Mesendoderm (in vitro differentiated cells): Measurements from ENCODE around the gene ZFPM1.

Experiments
- DNase-seq: peaks from one replicate; pipeline ENCODE4 v3.0.0; 2013
- H2AK5ac ChIP-seq: 2 replicates; pipeline ENCODE4 v1.6.1; 2013; ENCODE audit warnings: low read length, inconsistent platforms
- H2BK120ac ChIP-seq: 2 replicates; pipeline ENCODE4 v1.6.1; 2013; ENCODE audit warnings: low read depth, mild to moderate bottlenecking, low read length, moderate library complexity, mixed read lengths
- H2BK15ac ChIP-seq: replicated peaks from 2 replicates; pipeline ENCODE4 v1.6.1; 2013; ENCODE audit warnings: low read depth, mild to moderate bottlenecking, moderate library complexity
- H2BK5ac ChIP-seq: 2 replicates; pipeline ENCODE4 v1.6.1; 2013; ENCODE audit warnings: low read length, inconsistent platforms
- H3K18ac ChIP-seq: 2 replicates; pipeline ENCODE4 v1.6.1; 2013; ENCODE audit warnings: mild to moderate bottlenecking, low read length, mixed read lengths
- H3K23ac ChIP-seq: one replicate; pipeline ENCODE4 v1.6.1; 2013; ENCODE audit warnings: low read length
- H3K27ac ChIP-seq: 2 replicates; pipeline ENCODE4 v1.5.1; 2013; ENCODE audit warnings: low read depth, mild to moderate bottlenecking, inconsistent platforms, low read length, moderate library complexity
- H3K27me3 ChIP-seq: 2 replicates; pipeline ENCODE4 v1.6.1; 2013; ENCODE audit warnings: low read length, control low read depth, mild to moderate bottlenecking, inconsistent platforms; ENCODE audit not compliant: insufficient read depth, poor library complexity
- H3K36me3 ChIP-seq: 2 replicates; pipeline ENCODE4 v1.6.1; 2013; ENCODE audit warnings: low read length, inconsistent platforms; ENCODE audit not compliant: control insufficient read depth, insufficient read depth
- H3K4ac ChIP-seq: one replicate; pipeline ENCODE4 v1.6.1; 2013; ENCODE audit warnings: low read depth, mild to moderate bottlenecking, low read length, moderate library complexity
- H3K4me1 ChIP-seq: 2 replicates; pipeline ENCODE4 v1.6.1; 2013; ENCODE audit warnings: low read depth, low read length, inconsistent platforms; ENCODE audit not compliant: control insufficient read depth
- H3K4me2 ChIP-seq: 2 replicates; pipeline ENCODE4 v1.6.1; 2013; ENCODE audit warnings: low read length
- H3K4me3 ChIP-seq: 2 replicates; pipeline ENCODE4 v1.5.1; 2013; ENCODE audit warnings: mild to moderate bottlenecking, low read length
- H3K56ac ChIP-seq: one replicate; pipeline ENCODE4 v1.6.1; 2013; ENCODE audit warnings: low read length
- H3K79me1 ChIP-seq: 2 replicates; pipeline ENCODE4 v1.6.1; 2013; ENCODE audit warnings: low read length, inconsistent platforms
- H3K79me2 ChIP-seq: 2 replicates; pipeline ENCODE4 v1.6.1; 2013; ENCODE audit warnings: mild to moderate bottlenecking, low read length; ENCODE audit not compliant: control insufficient read depth, insufficient read depth
- H3K9ac ChIP-seq: 2 replicates; pipeline ENCODE4 v1.6.1; 2013; ENCODE audit warnings: low read length, inconsistent platforms
- H4K5ac ChIP-seq: one replicate; pipeline ENCODE4 v1.6.1; 2013; ENCODE audit warnings: low read length
- H4K8ac ChIP-seq: one replicate; pipeline ENCODE4 v1.6.1; 2013; ENCODE audit warnings: low read depth, mild to moderate bottlenecking, control low read depth, low read length, moderate library complexity
- WGBS: extraction: QIAGEN DNeasy Blood & Tissue Kit; methylation state at CpG from one replicate; pipeline ENCODE4 v1.1.7; 2013; ENCODE audit warnings: low lambda C conversion rate, missing lambda C conversion rate; ENCODE audit not compliant: insufficient coverage; ENCODE audit errors: extremely low coverage; 5-methylcytosine and 5-hydroxymethylcytosine counted together

The ZFPM1 gene

DNA sequence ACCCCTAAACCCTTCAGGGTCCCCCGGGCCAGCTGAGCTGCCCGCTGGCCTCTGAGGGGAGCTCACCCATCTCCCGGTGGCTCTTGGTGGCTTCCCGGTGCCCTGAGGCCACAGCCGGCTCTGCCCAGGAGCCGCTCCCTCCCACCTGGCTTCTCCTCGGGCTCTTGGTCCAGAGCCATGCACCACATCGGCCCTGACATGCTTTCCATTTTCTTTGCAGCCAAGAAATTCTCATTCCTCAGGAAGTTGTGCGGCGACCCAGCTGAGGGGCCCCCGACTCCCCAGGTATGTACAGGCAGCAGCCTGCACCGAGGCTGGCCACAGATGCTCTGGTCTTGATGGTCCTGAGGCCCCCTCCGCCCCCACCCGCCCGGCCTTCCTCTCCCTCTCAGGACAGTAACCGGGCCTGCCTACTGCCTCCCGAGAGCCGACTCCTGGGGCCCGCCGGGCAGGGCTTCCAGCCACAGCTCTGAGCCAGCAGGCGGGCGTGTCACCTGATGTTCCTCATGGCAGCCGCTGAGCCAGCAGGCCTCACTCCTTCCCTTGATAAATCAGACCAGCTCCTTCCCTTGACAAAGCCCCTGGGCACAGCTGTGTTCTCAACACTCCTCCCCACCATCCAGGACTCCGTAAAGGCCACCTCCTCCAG lies 28.4 kb upstream of the ZFPM1 start:
- Histone ChIP-seq H3K4ac (no peak overlapping the region), H3K36me3 (no peaks in the 10 kb centered on the region), H2BK15ac (no peak overlapping the region), H3K79me1 (no peaks in the 10 kb centered on the region), H3K27ac (no peak overlapping the region), H3K4me2 (no peak overlapping the region), H4K5ac (no peak overlapping the region), H3K9ac (no peak overlapping the region), H3K18ac (no peak overlapping the region), H3K27me3 (no peaks in the 10 kb centered on the region), H2BK120ac (no peak overlapping the region), H3K56ac (no peak overlapping the region), H3K4me1 (no peaks in the 10 kb centered on the region), H3K4me3 (no peak overlapping the region), H4K8ac (no peak overlapping the region), H3K79me2 (no peaks in the 10 kb centered on the region), H2BK5ac (no peak overlapping the region), H3K23ac (no peak overlapping the region), H2AK5ac (no peak overlapping the region)
- no CpG with 5 or more reads among the region's 24 CpGs for WGBS
- DNase-seq = no peak

DNA sequence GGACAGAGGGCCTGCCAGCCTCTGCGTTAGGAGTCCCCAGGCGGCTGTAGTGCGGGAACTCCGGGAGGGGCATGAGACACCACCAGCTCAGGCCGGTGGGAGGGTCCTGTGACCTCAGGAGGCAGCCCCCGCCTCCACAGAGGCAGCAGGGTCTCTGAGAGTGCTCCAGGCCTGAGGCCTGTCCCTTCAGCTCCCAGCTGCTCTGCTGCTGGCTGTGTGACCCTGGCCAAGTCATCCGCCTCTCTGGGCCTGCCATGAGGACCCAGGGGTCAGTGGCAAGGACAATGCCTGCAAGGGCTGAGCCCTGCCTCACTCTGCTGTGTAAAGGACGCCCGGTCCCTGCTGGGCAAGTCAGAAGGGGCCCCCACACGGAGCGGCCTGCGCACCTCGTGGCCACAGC lies 27.1 kb upstream of the ZFPM1 start:
- Histone ChIP-seq H3K79me1 (no peaks in the 10 kb centered on the region), H3K4me2 (no peak overlapping the region), H3K18ac (no peak overlapping the region), H2AK5ac (no peak overlapping the region), H3K27ac (no peak overlapping the region), H3K4ac (no peak overlapping the region), H2BK120ac (no peak overlapping the region), H2BK5ac (no peak overlapping the region), H3K4me3 (no peak overlapping the region), H4K8ac (no peak overlapping the region), H3K79me2 (no peaks in the 10 kb centered on the region), H3K4me1 (no peaks in the 10 kb centered on the region), H4K5ac (no peak overlapping the region), H3K9ac (no peak overlapping the region), H3K36me3 (no peaks in the 10 kb centered on the region), H2BK15ac (no peak overlapping the region), H3K27me3 (no peaks in the 10 kb centered on the region), H3K56ac (no peak overlapping the region), H3K23ac (no peak overlapping the region)
- no CpG with 5 or more reads among the region's 13 CpGs for WGBS
- no peak for DNase-seq

DNA sequence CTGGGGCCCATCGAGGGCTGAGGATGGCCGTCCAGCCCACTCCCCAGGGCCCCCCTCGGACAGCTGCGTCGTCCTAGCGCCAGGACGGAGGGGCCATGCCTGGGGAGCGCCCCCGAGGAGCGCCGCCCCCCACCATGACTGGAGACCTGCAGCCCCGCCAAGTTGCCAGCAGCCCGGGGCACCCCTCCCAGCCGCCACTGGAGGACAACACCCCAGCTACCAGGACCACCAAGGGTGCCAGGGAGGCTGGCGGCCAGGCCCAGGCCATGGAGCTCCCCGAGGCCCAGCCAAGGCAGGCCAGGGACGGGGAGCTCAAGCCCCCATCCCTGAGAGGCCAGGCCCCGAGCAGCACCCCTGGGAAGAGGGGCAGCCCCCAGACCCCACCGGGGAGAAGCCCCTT lies 25.7 kb upstream of the ZFPM1 start:
- H3K79me2 ChIP-seq = no peaks in the 10 kb centered on the region

DNA sequence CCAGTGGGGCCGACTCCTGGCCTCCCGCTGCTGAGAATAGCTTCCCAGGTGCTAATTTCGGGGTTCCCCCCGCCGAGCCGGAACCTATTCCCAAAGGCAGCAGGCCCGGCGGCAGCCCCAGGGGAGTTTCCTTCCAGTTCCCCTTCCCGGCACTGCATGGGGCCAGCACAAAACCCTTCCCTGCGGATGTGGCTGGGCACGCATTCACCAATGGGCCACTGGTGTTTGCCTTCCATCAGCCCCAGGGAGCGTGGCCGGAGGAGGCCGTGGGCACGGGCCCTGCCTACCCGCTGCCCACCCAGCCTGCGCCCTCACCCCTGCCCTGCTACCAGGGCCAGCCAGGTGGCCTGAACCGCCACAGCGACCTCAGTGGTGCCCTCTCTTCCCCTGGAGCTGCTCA lies 24.9 kb upstream of the ZFPM1 start:
- Histone ChIP-seq H3K23ac (no peak overlapping the region), H3K4me3 (no peak overlapping the region), H4K5ac (no peak overlapping the region), H3K27me3 (no peaks in the 10 kb centered on the region), H3K4me2 (no peak overlapping the region), H3K27ac (no peak overlapping the region), H2BK15ac (no peak overlapping the region), H3K79me1 (no peaks in the 10 kb centered on the region), H3K56ac (no peak overlapping the region), H2BK120ac (no peak overlapping the region), H3K4ac (no peak overlapping the region), H4K8ac (no peak overlapping the region), H3K9ac (no peak overlapping the region), H3K4me1 (no peaks in the 10 kb centered on the region), H3K36me3 (no peaks in the 10 kb centered on the region), H2BK5ac (no peak overlapping the region), H3K79me2 (no peaks in the 10 kb centered on the region), H2AK5ac (no peak overlapping the region), H3K18ac (no peak overlapping the region)
- WGBS = no CpG with 5 or more reads among the region's 19 CpGs
- no peak for DNase-seq

More for the DNA sequence above, 25.7 kb upstream of the ZFPM1 start:
- Histone ChIP-seq H3K4ac (no peak overlapping the region), H3K23ac (no peak overlapping the region), H3K27me3 (no peaks in the 10 kb centered on the region), H3K4me2 (no peak overlapping the region), H3K56ac (no peak overlapping the region), H2BK120ac (no peak overlapping the region), H4K8ac (no peak overlapping the region), H2AK5ac (no peak overlapping the region), H2BK5ac (no peak overlapping the region), H3K79me1 (no peaks in the 10 kb centered on the region), H2BK15ac (no peak overlapping the region), H3K27ac (no peak overlapping the region), H3K9ac (no peak overlapping the region), H3K36me3 (no peaks in the 10 kb centered on the region), H3K18ac (no peak overlapping the region), H3K4me3 (no peak overlapping the region), H4K5ac (no peak overlapping the region), H3K4me1 (no peaks in the 10 kb centered on the region)
- no CpG with 5 or more reads among the region's 19 CpGs for WGBS
- DNase-seq = no peak

DNA sequence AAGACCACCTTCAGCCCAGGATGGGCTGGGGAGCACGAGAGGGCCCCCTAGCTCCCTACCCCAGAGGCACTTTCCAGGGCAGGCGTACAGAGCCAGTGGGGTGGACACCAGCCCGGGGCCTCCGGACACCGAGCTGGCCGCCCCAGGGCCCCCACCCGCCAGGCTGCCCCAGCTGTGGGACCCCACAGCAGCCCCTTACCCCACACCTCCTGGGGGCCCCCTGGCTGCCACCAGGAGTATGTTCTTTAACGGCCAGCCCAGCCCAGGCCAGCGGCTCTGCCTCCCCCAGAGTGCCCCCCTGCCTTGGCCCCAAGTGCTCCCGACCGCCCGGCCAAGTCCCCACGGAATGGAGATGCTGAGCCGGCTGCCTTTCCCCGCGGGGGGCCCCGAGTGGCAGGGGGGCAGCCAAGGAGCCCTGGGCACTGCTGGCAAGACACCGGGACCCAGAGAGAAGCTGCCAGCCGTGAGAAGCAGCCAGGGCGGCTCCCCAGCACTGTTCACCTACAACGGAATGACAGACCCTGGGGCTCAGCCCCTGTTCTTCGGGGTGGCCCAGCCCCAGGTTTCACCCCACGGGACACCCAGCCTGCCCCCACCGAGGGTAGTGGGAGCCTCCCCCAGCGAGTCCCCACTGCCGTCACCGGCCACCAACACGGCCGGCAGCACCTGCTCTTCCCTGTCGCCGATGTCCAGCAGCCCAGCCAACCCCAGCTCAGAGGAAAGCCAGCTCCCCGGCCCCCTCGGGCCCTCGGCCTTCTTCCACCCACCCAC lies 24.3 kb upstream of the ZFPM1 start:
- no CpG with 5 or more reads among the region's 34 CpGs for WGBS
- H2BK120ac ChIP-seq = no peak overlapping the region

More for the DNA sequence above, 24.3 kb upstream of the ZFPM1 start:
- DNase-seq = no peak
- Histone ChIP-seq H3K79me1 (no peaks in the 10 kb centered on the region), H2AK5ac (no peak overlapping the region), H3K23ac (no peak overlapping the region), H4K5ac (no peak overlapping the region), H2BK15ac (no peak overlapping the region), H3K4me2 (no peak overlapping the region), H3K4me3 (no peak overlapping the region), H2BK5ac (no peak overlapping the region), H3K27ac (no peak overlapping the region), H3K9ac (no peak overlapping the region), H3K79me2 (no peaks in the 10 kb centered on the region), H3K27me3 (no peaks in the 10 kb centered on the region), H3K4ac (no peak overlapping the region), H3K56ac (no peak overlapping the region), H4K8ac (no peak overlapping the region), H3K4me1 (no peaks in the 10 kb centered on the region), H3K18ac (no peak overlapping the region), H3K36me3 (no peaks in the 10 kb centered on the region)
